ENCODE data around the gene TOR2A.

Gene TOR2A

DNA sequence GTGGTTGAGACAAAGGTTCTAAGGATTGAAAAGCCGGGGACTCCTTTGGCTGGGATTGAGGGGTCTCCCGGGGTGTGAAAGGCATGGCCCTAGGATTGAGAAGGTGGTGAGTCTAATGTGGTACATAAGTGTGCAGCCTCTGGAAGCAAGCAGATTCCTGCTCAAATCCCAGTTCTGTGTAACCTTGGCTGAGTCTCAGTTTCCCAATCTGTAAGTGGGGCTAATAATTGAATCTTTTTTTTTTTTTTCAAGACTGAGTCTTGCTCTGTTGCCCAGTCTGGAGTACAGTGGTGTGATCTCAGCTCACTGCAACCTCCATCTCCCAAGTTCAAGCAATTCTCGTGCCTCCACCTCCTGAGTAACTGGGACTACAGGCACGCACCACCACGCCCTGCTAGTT lies 37.5 kb upstream of the TOR2A start:
- no peak overlapping the region for H3K4me3 ChIP-seq (replicated peaks in 1 of 2; ENCODE audit: low read depth in 2 of 2, low read length in 2 of 2)
- TF ChIP-seq, protein P1, sequence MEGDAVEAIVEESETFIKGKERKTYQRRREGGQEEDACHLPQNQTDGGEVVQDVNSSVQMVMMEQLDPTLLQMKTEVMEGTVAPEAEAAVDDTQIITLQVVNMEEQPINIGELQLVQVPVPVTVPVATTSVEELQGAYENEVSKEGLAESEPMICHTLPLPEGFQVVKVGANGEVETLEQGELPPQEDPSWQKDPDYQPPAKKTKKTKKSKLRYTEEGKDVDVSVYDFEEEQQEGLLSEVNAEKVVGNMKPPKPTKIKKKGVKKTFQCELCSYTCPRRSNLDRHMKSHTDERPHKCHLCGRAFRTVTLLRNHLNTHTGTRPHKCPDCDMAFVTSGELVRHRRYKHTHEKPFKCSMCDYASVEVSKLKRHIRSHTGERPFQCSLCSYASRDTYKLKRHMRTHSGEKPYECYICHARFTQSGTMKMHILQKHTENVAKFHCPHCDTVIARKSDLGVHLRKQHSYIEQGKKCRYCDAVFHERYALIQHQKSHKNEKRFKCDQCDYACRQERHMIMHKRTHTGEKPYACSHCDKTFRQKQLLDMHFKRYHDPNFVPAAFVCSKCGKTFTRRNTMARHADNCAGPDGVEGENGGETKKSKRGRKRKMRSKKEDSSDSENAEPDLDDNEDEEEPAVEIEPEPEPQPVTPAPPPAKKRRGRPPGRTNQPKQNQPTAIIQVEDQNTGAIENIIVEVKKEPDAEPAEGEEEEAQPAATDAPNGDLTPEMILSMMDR (IDR thresholded peaks at IDR 0.05; ENCODE audit: low read depth, low read length) = no peak
- DNase-seq (ENCODE audit: low read depth in 2 of 2) = no peak

- TF ChIP-seq, protein P1 (IDR thresholded peaks at IDR 0.05; ENCODE audit: low read depth, low read length) = no peak
- H3K4me3 ChIP-seq (replicated peaks in 1 of 2; ENCODE audit: low read depth in 2 of 2, low read length in 2 of 2) = peak overlapping the region; percentile 17 to 60
- no peak for DNase-seq (ENCODE audit: low read depth in 2 of 2)
Observed at GRCh38 chr9:127771570-127772189, 36.6 kb upstream of the TOR2A start.

DNA sequence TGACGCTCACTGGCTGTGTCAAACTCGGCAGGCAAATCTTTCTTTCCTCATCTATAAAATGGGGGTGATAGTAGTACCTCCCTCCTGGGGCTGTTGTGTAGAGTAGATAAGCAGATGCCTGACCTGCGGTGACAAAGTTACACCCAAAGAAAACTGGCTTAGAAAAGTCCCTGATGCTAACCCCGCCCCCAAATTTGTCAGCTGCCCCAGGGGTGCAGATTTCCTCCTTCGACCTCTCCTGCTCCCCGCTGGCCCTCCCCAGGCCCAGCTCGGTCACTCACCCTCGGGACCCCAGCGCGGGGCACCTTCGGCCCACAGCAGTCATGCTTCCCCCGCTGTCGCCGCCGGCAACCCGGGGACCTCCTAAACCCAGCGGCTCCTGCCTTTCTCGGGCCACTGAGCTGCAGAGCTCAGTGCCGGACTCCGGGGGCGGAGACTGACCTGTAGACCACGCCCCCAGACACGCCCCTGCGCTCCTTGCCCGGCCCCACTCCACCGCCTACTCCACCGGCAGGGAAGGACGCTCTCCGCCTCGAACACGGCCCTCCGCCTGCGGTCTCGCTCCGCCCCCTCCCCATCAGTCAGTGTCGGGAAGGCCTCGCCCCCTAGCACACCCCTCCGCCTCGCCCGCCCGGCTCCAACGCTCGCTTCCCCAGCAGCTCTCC lies 35.9 kb upstream of the TOR2A start:
- TF ChIP-seq, protein P1 (IDR thresholded peaks at IDR 0.05; ENCODE audit: low read depth, low read length) = no peak
- peak; percentile 97 to 99 for DNase-seq (ENCODE audit: low read depth in 2 of 2)
- peak overlapping the region; percentile 49 to 60 for H3K4me3 ChIP-seq (replicated peaks in 1 of 2; ENCODE audit: low read depth in 2 of 2, low read length in 2 of 2)

DNA sequence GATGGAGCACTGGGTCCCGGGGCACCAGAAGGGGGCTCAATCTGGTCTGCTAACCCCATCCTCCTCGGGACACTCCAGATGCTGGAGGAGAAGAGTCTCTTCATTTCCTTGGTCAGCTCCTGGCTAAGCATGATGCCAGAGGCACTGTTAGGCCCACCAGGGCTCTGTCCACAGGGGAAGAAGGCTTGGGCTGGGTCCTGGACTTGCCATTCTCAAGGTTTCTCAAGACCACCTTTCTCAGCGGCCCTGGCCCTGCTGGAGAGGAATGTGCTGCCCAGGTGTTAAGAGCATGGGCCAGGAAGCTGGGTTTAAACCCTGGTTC lies 35.5 kb upstream of the TOR2A start:
- DNase-seq (ENCODE audit: low read depth in 2 of 2) = no peak
- H3K4me3 ChIP-seq (replicated peaks in 1 of 2; ENCODE audit: low read depth in 2 of 2, low read length in 2 of 2) = peak overlapping the region; percentile 14 to 49
- TF ChIP-seq, protein P1 (IDR thresholded peaks at IDR 0.05; ENCODE audit: low read depth, low read length) = no peak

DNA sequence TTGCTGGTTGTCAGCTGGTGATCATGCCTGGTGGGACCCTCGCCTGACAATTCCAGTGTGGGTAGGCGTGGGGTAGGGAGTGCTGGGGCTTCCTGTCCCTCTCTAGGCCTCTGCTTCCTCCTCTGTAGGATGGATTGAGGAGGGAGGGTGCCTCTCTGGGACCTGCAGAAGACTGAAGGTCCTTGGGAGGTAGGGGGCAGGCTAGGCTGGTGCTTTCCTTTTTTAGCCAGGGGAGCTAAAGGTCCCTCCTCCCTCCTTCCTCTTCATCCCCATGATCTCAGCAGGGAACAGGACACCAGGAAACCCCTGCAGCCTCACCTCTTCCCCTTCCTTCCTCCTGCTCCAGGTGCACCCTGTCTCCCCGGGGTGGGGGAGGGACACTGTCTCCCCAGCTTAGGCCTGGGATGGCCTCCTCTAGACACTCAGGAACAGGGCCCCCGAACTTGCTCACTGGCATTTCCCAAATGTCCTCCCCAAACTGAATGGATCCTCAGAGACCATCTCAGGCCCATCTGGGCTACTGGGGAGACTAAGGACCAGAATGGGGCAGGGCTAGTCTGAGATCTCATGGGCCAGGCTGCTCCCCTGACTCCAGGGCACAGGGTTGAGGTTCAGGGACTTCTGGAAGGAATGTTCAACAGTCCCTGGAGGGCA lies 35.0 kb upstream of the TOR2A start:
- DNase-seq (ENCODE audit: low read depth in 2 of 2) = no peak
- TF ChIP-seq, protein P1 (IDR thresholded peaks at IDR 0.05; ENCODE audit: low read depth, low read length) = no peak
- H3K4me3 ChIP-seq (replicated peaks in 1 of 2; ENCODE audit: low read depth in 2 of 2, low read length in 2 of 2) = peak overlapping the region in 1 of 2 donors; percentile 5

DNA sequence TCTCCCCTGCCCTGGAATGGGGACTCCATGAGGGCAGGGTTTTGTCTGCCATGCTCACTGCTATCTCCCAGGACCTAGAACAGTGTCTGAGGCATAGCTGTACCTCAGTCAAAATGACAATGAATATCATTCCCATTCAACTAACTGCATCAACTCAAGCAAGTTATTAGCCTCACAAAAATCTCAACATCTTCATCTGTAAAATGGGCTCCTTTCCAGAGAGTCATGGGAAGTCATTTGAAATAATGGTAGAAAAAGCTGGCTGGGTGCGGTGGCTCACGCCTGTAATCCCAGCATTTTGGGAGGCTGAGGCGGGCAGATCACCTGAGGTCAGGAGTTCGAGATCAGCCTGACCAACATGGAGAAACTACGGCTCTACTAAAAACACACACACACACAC lies 34.0 kb upstream of the TOR2A start:
- H3K4me3 ChIP-seq (replicated peaks in 1 of 2; ENCODE audit: low read depth in 2 of 2, low read length in 2 of 2) = no peak overlapping the region
- DNase-seq (ENCODE audit: low read depth in 2 of 2) = no peak
- TF ChIP-seq, protein P1 (IDR thresholded peaks at IDR 0.05; ENCODE audit: low read depth, low read length) = no peak
